ENCODE results near the gene H2BW2. TPM values are rescaled to one million over a fixed set of nuclear protein-coding genes. Genes with fewer than 3 reads are reported as not detected.

Gene H2BW2
- not detected in 2 replicates for total RNA-seq

GRCh38 chrX:104039689-104040505 lies at the start of gene H2BW2:
TSS of gene H2BW2 (plus strand) at chrX:104039956. CDS start at chrX:104039995, 39 bp downstream.

GRCh38 chrX:104013606-104014005 lies 26.1 kb upstream of the H2BW2 start, which contains the start of gene H2BW1:
TSS of gene H2BW1 (minus strand) at chrX:104013708. CDS start at chrX:104013576, 132 bp downstream.

GRCh38 chrX:104075778-104076445 lies 36.2 kb downstream of the H2BW2 start, which contains the start of gene TMSB15C:
TSS of gene TMSB15C (minus strand) at chrX:104076236.

Other genes starting within 250 kb of the H2BW2 start
- 1.1 and 3.2 TPM in 2 replicates for gene RAB9B, start 207.7 kb upstream of the H2BW2 start, total RNA-seq
- gene TMSB15B, start 77.3 kb upstream of the H2BW2 start, total RNA-seq, result 4.9 and 6.1 TPM in 2 replicates
- gene H2BW1, start 26.2 kb upstream of the H2BW2 start, total RNA-seq, result not detected in 2 replicates
- 5.6 and 6.2 TPM in 2 replicates for gene TMSB15C, start 36.3 kb downstream of the H2BW2 start, total RNA-seq
- gene ZCCHC18, start 72.6 kb downstream of the H2BW2 start, total RNA-seq, result 0.55 and 2.0 TPM in 2 replicates
- gene SLC25A53, start 117.1 kb downstream of the H2BW2 start, total RNA-seq, result 5.8 and 8.9 TPM in 2 replicates
- 25.7 and 27.9 TPM in 2 replicates for gene FAM199X, start 126.5 kb downstream of the H2BW2 start, total RNA-seq
- 0.12 TPM in 1 of 2 replicates, not detected in the other for gene ESX1, start 215.0 kb downstream of the H2BW2 start, total RNA-seq